Measurements from ENCODE around the gene CDC42BPA. TPM values are rescaled to one million over a fixed set of nuclear protein-coding genes. Genes with fewer than 3 reads are reported as not detected.

CDC42BPA gene
- total and polyA plus RNA-seq, 2 of the 13 experiments (the other 11 are each of a cell fraction or from before 2014, with no cell fraction given), result 6.5 to 16.0 TPM

- TF ChIP-seq REXO4 (CRISPR knock-in tag; IDR thresholded peaks at IDR 0.05; ENCODE audit: borderline replicate concordance) (no peak), ZNF318 (CRISPR knock-in tag; IDR thresholded peaks at IDR 0.05) (no peak), TP53 (CRISPR knock-in tag; conservative IDR thresholded peaks at IDR 0.05) (no peak), MXD3 (CRISPR knock-in tag; IDR thresholded peaks at IDR 0.05) (no peak), POLR2A (IDR thresholded peaks at IDR 0.05; ENCODE audit: insufficient read depth in 1 of 2, low read depth in 2 of 2, low read length in 2 of 2) (no peak), BCLAF1 (IDR thresholded peaks at IDR 0.05) (no peak), ZNF703 (CRISPR knock-in tag; IDR thresholded peaks at IDR 0.05; ENCODE audit: borderline replicate concordance) (no peak), CEBPB (IDR thresholded peaks at IDR 0.05; ENCODE audit: borderline replicate concordance, low read depth, low read length) (no peak), MIER3 (CRISPR knock-in tag; IDR thresholded peaks at IDR 0.05; ENCODE audit: borderline replicate concordance) (no peak), BRF2 (CRISPR knock-in tag; IDR thresholded peaks at IDR 0.05) (no peak)
These were observed 360.6 kb downstream of the CDC42BPA start (continued) for GRCh38 chr1:226957714-226958113.
